DOHH2 (cell line): Measurements from ENCODE around the gene OSBPL1A.

Experiments used
- EZH2phosphoT487 ChIP-seq: fragments of 200-600 bp; sonication (generic); IDR thresholded peaks from 2 replicates; pipeline ENCODE4 v1.6.1; 2017; ENCODE audit warnings: borderline replicate concordance, mild to moderate bottlenecking, antibody characterized with exemption, low read length, moderate library complexity, mixed read lengths
- TF ChIP-seq, protein P1 (sequence below): fragments of 200-600 bp; sonication (generic); IDR thresholded peaks from one replicate; pipeline ENCODE4 v1.5.1; 2014; ENCODE audit warnings: antibody characterized with exemption, mild to moderate bottlenecking, low read depth, low read length; ENCODE audit not compliant: poor library complexity, severe bottlenecking

DNA sequence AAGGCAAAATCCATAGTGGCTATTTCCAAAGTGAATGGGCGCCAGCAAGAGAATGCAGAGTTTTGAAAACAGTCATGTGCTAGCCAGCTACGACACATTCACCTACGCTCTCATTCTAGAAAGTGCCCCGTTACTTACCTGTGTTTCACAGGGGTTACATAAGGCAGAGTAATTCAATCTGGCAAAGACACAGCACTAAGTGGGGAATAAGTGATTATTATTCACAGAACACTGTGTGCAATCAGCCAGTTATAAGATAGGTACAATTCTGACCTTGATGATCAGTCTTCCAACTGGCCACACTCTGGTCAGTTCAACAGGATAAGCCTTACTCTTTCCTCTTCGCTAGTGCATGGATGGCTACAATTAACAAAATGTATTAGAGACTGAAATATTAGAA, 152.9 kb downstream of the OSBPL1A start:
- TF ChIP-seq, protein P1, sequence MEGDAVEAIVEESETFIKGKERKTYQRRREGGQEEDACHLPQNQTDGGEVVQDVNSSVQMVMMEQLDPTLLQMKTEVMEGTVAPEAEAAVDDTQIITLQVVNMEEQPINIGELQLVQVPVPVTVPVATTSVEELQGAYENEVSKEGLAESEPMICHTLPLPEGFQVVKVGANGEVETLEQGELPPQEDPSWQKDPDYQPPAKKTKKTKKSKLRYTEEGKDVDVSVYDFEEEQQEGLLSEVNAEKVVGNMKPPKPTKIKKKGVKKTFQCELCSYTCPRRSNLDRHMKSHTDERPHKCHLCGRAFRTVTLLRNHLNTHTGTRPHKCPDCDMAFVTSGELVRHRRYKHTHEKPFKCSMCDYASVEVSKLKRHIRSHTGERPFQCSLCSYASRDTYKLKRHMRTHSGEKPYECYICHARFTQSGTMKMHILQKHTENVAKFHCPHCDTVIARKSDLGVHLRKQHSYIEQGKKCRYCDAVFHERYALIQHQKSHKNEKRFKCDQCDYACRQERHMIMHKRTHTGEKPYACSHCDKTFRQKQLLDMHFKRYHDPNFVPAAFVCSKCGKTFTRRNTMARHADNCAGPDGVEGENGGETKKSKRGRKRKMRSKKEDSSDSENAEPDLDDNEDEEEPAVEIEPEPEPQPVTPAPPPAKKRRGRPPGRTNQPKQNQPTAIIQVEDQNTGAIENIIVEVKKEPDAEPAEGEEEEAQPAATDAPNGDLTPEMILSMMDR, result no peak
- no peak for TF ChIP-seq EZH2phosphoT487
